SK-N-SH (cell line): ENCODE data around the gene KLF3. TPM values are rescaled to one million over a fixed set of nuclear protein-coding genes. Genes with fewer than 3 reads are reported as not detected.

Experiments used
- CTCF ChIA-PET: fragments of 300-600, 350-600 bp; formaldehyde crosslinking; extraction: SDS; loops from one replicate; lab custom pipeline; 2021; lab: Yijun Ruan, JAX
- POLR2A ChIA-PET: fragments of 350-600 bp; sonication (Branson Sonifier 250); formaldehyde crosslinking; extraction: SDS; loops from one replicate; lab custom pipeline; 2020; ENCODE audit warnings: antibody characterized with exemption, inconsistent platforms; lab: Yijun Ruan, JAX
- DNase-seq: peaks from one replicate; pipeline ENCODE4 v3.0.0; 2012
- H2AFZ ChIP-seq: fragments of 200-600 bp; sonication (generic); 2 replicates; pipeline ENCODE4 v1.8.1; 2016; ENCODE audit warnings: antibody characterized with exemption, mild to moderate bottlenecking, low read depth
- H3F3A ChIP-seq: fragments of 200-600 bp; sonication (generic); replicated peaks from 2 replicates; pipeline ENCODE3; 2016; ENCODE audit warnings: antibody characterized with exemption, mild to moderate bottlenecking; ENCODE audit not compliant: insufficient read depth
- H3K27ac ChIP-seq, 2 experiments: fragments of 200-500 bp in 1 of 2; fragments of 200-600 bp in 1 of 2; sonication (Bioruptor generic) in 1 of 2; sonication (generic), shearing (Covaris generic) in 1 of 2; 2 replicates each; pipeline versions ENCODE4 v1.5.1 to v1.6.1; 2014 to 2016; ENCODE audit warnings: low read depth in 2 of 2, inconsistent platforms in 1 of 2, low read length in 1 of 2, mild to moderate bottlenecking in 1 of 2, mixed read lengths in 1 of 2
- H3K27me3 ChIP-seq: fragments of 200-600 bp; sonication (generic), shearing (Covaris generic); 2 replicates; pipeline ENCODE4 v1.6.1; 2016; ENCODE audit warnings: mixed run types; ENCODE audit not compliant: insufficient read depth
- H3K36me3 ChIP-seq, 2 experiments: fragments of 200-500 bp in 1 of 2; fragments of 200-600 bp in 1 of 2; sonication (Bioruptor generic) in 1 of 2; sonication (generic) in 1 of 2; replicated peaks in 1 of 2; 2 replicates each; pipeline versions ENCODE3 to v1.5.1; 2014 to 2016; ENCODE audit warnings: low read length in 1 of 2, mild to moderate bottlenecking in 1 of 2; ENCODE audit not compliant: insufficient read depth in 2 of 2, control insufficient read depth in 1 of 2
- H3K4me1 ChIP-seq, 2 experiments: fragments of 200-500 bp in 1 of 2; fragments of 200-600 bp in 1 of 2; sonication (Bioruptor generic) in 1 of 2; sonication (generic), shearing (Covaris generic) in 1 of 2; 2 replicates each; pipeline versions ENCODE4 v1.5.1 to v1.6.1; 2014 to 2016; ENCODE audit warnings: low read depth in 1 of 2, low read length in 1 of 2, mixed run types in 1 of 2; ENCODE audit not compliant: insufficient read depth in 2 of 2, control insufficient read depth in 1 of 2
- H3K4me2 ChIP-seq: fragments of 200-600 bp; sonication (generic), shearing (Covaris generic); 2 replicates; pipeline ENCODE4 v1.6.1; 2017; ENCODE audit warnings: mixed run types
- H3K4me3 ChIP-seq, 2 experiments: fragments of 200-500 bp in 1 of 2; fragments of 200-600 bp in 1 of 2; sonication (Bioruptor generic) in 1 of 2; sonication (generic), shearing (Covaris generic) in 1 of 2; 2 replicates each; pipeline versions ENCODE4 v1.5.1 to v1.8.1; 2014 to 2016; ENCODE audit warnings: low read depth in 2 of 2, inconsistent platforms in 1 of 2, low read length in 1 of 2, mild to moderate bottlenecking in 1 of 2, mixed read lengths in 1 of 2, moderate library complexity in 1 of 2
- H3K79me2 ChIP-seq: fragments of 200-600 bp; sonication (generic); 2 replicates; pipeline ENCODE4 v1.8.1; 2017; ENCODE audit warnings: mild to moderate bottlenecking; ENCODE audit not compliant: insufficient read depth
- H3K9ac ChIP-seq: fragments of 200-600 bp; sonication (generic); 2 replicates; pipeline ENCODE4 v1.6.1; 2017; ENCODE audit warnings: mixed run types
- H3K9me2 ChIP-seq: fragments of 200-600 bp; sonication (generic); 2 replicates; pipeline ENCODE4 v1.6.1; 2017; ENCODE audit warnings: mixed run types
- H3K9me3 ChIP-seq: fragments of 200-600 bp; sonication (generic); 2 replicates; pipeline ENCODE4 v1.6.1; 2017; ENCODE audit warnings: mixed run types, mild to moderate bottlenecking, moderate library complexity
- H4K20me1 ChIP-seq: fragments of 200-600 bp; sonication (generic); 2 replicates; pipeline ENCODE4 v1.6.1; 2017; ENCODE audit warnings: mild to moderate bottlenecking, mixed run types; ENCODE audit not compliant: insufficient read depth
- FOSL2 ChIP-seq: IDR thresholded peaks from 2 replicates; pipeline ENCODE4 v1.4.0; 2012; ENCODE audit warnings: low read depth, mild to moderate bottlenecking, moderate library complexity, borderline replicate concordance
- FOXJ3 ChIP-seq: sonication (generic); formaldehyde crosslinking; IDR thresholded peaks from 2 replicates; pipeline ENCODE4 v1.5.1; 2020; ENCODE audit warnings: mild to moderate bottlenecking, missing genetic modification reagents
- GATA2 ChIP-seq: sonication (generic); formaldehyde crosslinking; IDR thresholded peaks from 2 replicates; pipeline ENCODE4 v1.5.0; 2020; ENCODE audit warnings: mild to moderate bottlenecking, missing genetic modification reagents
- JUND ChIP-seq: IDR thresholded peaks from 2 replicates; pipeline ENCODE4 v1.4.0; 2012
- MAX ChIP-seq: IDR thresholded peaks from 2 replicates; pipeline ENCODE4 v1.4.0; 2012; ENCODE audit warnings: low read depth
- RAD21 ChIP-seq: IDR thresholded peaks from 2 replicates; pipeline ENCODE4 v1.6.1; 2012; ENCODE audit warnings: mild to moderate bottlenecking, low read length
- REST ChIP-seq: IDR thresholded peaks from 2 replicates; pipeline ENCODE4 v1.6.1; 2012; ENCODE audit warnings: mild to moderate bottlenecking, low read depth, low read length, moderate library complexity
- RFX5 ChIP-seq: IDR thresholded peaks from 2 replicates; pipeline ENCODE4 v1.6.1; 2012; ENCODE audit warnings: mild to moderate bottlenecking, improper control_type of control experiment, low read length
- SMC3 ChIP-seq: IDR thresholded peaks from 2 replicates; pipeline ENCODE4 v1.6.1; 2012; ENCODE audit warnings: low read depth, low read length, improper control_type of control experiment
- TAF1 ChIP-seq: IDR thresholded peaks from 2 replicates; pipeline ENCODE4 v1.6.1; 2012; ENCODE audit warnings: low read depth, mild to moderate bottlenecking, low read length, moderate library complexity, borderline replicate concordance
- TCF12 ChIP-seq: IDR thresholded peaks from 2 replicates; pipeline ENCODE4 v1.4.0; 2012
- TEAD4 ChIP-seq: IDR thresholded peaks from 2 replicates; pipeline ENCODE4 v1.4.0; 2012; ENCODE audit warnings: mild to moderate bottlenecking, borderline replicate concordance; ENCODE audit not compliant: insufficient read depth
- WGBS: methylation state at CpG from one replicate; pipeline ENCODE4 v1.1.6; 2017; ENCODE audit warnings: low lambda C conversion rate; 5-methylcytosine and 5-hydroxymethylcytosine counted together
- polyA plus RNA-seq, 3 experiments: library from polyadenylated mRNA; depleted of rRNA; stranded (reverse); fragments of >200 nt; gene quantifications; 2 replicates each; pipeline ENCODE4 v1.2.3, GENCODE V29; 2012
- TF ChIP-seq, protein P1 (sequence below): fragments of 150-350 bp; IDR thresholded peaks from 2 replicates; pipeline ENCODE4 v1.6.1; 2017; ENCODE audit warnings: antibody characterized with exemption, low read length, low read depth, borderline replicate concordance
- TF ChIP-seq, protein P2 (sequence below): IDR thresholded peaks from 2 replicates; pipeline ENCODE4 v1.4.0; 2012; ENCODE audit warnings: low read depth, borderline replicate concordance
- TF ChIP-seq, protein P3 (sequence below): IDR thresholded peaks from 2 replicates; pipeline ENCODE4 v1.4.0; 2012; ENCODE audit warnings: low read depth, borderline replicate concordance

Gene KLF3
- polyA plus RNA-seq, 1 of the 3 experiments (the other 2 are of a cell fraction) = 8.2 TPM

GRCh38 chr4:38659346-38659745 lies 4.7 kb upstream of the KLF3 start:
- TF ChIP-seq, protein P1, sequence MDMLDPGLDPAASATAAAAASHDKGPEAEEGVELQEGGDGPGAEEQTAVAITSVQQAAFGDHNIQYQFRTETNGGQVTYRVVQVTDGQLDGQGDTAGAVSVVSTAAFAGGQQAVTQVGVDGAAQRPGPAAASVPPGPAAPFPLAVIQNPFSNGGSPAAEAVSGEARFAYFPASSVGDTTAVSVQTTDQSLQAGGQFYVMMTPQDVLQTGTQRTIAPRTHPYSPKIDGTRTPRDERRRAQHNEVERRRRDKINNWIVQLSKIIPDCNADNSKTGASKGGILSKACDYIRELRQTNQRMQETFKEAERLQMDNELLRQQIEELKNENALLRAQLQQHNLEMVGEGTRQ = no peak
- TF ChIP-seq TEAD4 (no peak), JUND (no peak), FOXJ3 (no peak), RFX5 (no peak), TAF1 (no peak), FOSL2 (no peak)
- TF ChIP-seq, protein P2, sequence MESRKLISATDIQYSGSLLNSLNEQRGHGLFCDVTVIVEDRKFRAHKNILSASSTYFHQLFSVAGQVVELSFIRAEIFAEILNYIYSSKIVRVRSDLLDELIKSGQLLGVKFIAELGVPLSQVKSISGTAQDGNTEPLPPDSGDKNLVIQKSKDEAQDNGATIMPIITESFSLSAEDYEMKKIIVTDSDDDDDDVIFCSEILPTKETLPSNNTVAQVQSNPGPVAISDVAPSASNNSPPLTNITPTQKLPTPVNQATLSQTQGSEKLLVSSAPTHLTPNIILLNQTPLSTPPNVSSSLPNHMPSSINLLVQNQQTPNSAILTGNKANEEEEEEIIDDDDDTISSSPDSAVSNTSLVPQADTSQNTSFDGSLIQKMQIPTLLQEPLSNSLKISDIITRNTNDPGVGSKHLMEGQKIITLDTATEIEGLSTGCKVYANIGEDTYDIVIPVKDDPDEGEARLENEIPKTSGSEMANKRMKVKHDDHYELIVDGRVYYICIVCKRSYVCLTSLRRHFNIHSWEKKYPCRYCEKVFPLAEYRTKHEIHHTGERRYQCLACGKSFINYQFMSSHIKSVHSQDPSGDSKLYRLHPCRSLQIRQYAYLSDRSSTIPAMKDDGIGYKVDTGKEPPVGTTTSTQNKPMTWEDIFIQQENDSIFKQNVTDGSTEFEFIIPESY = no peak
- Histone ChIP-seq H3K9ac (no peak overlapping the region), H3F3A (no peaks in the 10 kb centered on the region), H3K36me3 (no peaks in the 10 kb centered on the region), H3K4me1 (peaks cover 0 to 9% of the 10 kb centered on the region in 2 experiments; a peak in 2 of 4 replicates), H3K27ac (no peak overlapping the region), H3K4me3 (no peak overlapping the region), H2AFZ (no peak overlapping the region), H3K4me2 (no peak overlapping the region), H4K20me1 (no peaks in the 10 kb centered on the region), H3K9me3 (no peaks in the 10 kb centered on the region), H3K27me3 (no peaks in the 10 kb centered on the region), H3K79me2 (peaks cover 18% of the 10 kb centered on the region), H3K9me2 (no peaks in the 10 kb centered on the region)
- ChIA-PET CTCF (interaction anchor here (1.6 to 2.3 kb wide), 2 partner anchors 16 to 100 kb away, joined by 4 to 10 read pairs; no protein-coding TSS in a partner anchor), POLR2A (no interaction called here)
- no peak for DNase-seq
- 71% methylated on average over 3 of the region's 3 CpGs for WGBS

- H3K27ac ChIP-seq = no peak overlapping the region
- no peak overlapping the region for H2AFZ ChIP-seq
- H3K27me3 ChIP-seq = no peaks in the 10 kb centered on the region
- no peaks in the 10 kb centered on the region for H3K9me3 ChIP-seq
- TF ChIP-seq TCF12 (no peak), TEAD4 (no peak), JUND (no peak), TAF1 (no peak), REST (no peak), MAX (no peak), GATA2 (CRISPR knock-in tag) (no peak), FOXJ3 (no peak), SMC3 (no peak), RAD21 (no peak)
- TF ChIP-seq, protein P3, sequence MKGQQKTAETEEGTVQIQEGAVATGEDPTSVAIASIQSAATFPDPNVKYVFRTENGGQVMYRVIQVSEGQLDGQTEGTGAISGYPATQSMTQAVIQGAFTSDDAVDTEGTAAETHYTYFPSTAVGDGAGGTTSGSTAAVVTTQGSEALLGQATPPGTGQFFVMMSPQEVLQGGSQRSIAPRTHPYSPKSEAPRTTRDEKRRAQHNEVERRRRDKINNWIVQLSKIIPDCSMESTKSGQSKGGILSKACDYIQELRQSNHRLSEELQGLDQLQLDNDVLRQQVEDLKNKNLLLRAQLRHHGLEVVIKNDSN = no peak
- ChIA-PET POLR2A (no interaction called here), CTCF (no interaction called here)
- no peak overlapping the region for H3K9ac ChIP-seq
- H3F3A ChIP-seq = peaks cover 7% of the 10 kb centered on the region
- H3K36me3 ChIP-seq = no peaks in the 10 kb centered on the region
- H3K4me1 ChIP-seq = peaks cover 0 to 9% of the 10 kb centered on the region in 2 experiments; a peak in 2 of 4 replicates
- peaks cover 32% of the 10 kb centered on the region for H3K79me2 ChIP-seq
- H3K4me2 ChIP-seq = no peak overlapping the region
- no peak overlapping the region for H3K4me3 ChIP-seq
- no peaks in the 10 kb centered on the region; the same call in 1 of the 2 replicates for H4K20me1 ChIP-seq
- WGBS = 94% methylated on average over 4 of the region's 4 CpGs
- no peak for DNase-seq
- no peaks in the 10 kb centered on the region for H3K9me2 ChIP-seq
These were observed 3.2 kb upstream of the KLF3 start for GRCh38 chr4:38660838-38661237.
